GM19035 (cell line): ENCODE measurements around the gene DGKE.
A peak's percentile ranks its signal among the peaks of the same experiment; 100 is the strongest.

Experiments used
- ATAC-seq: cut with Tn5 transposase; IDR thresholded peaks from one replicate; pipeline ENCODE4 v1.9.1; 2021; ENCODE audit not compliant: unreplicated experiment

DGKE gene

DNA sequence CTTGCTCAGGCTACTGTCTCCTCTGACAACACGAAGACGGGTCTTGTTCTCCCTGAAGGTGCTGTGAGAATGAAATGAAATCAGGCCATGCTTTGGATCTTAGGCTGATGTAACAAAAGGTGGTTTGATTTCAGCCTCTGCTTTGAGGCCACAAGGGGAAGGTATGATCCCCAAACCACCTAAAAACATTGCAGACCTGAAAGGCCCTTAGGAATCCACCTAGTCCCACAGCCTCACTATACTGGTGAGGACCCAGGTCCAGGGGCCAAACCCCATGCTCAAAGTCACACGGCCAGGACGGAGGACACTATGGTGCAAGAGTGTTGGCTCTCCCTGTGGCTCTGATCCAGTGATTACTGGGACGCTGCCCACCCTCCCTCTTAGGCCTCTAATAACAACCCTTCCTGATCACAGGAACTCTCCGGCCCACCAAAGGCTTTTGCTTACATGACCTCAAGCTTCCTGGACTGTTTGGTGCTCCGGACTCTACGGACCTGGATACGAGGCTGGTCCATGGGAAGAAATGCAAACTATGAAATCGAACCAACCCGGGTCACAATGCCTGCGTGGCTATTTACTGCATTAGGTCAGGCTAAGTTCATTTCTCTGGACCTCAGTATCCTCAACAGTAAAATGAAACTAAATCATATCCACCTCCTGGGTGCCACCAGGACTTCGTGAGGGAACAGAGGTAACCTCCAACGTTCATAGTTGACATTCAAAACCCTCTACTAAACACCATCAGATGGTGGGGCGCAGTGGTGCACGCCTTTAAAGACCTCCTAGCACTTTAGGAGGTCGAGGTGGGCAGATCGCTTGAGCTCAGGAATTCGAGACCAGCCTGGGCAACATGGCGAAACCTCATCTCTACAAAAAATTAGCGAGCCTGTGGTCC is 78.4 kb downstream of the DGKE start:
- ATAC-seq, result no peak

GRCh38 chr17:56913000-56913311 is 79.0 kb downstream of the DGKE start:
- no peak for ATAC-seq

DNA sequence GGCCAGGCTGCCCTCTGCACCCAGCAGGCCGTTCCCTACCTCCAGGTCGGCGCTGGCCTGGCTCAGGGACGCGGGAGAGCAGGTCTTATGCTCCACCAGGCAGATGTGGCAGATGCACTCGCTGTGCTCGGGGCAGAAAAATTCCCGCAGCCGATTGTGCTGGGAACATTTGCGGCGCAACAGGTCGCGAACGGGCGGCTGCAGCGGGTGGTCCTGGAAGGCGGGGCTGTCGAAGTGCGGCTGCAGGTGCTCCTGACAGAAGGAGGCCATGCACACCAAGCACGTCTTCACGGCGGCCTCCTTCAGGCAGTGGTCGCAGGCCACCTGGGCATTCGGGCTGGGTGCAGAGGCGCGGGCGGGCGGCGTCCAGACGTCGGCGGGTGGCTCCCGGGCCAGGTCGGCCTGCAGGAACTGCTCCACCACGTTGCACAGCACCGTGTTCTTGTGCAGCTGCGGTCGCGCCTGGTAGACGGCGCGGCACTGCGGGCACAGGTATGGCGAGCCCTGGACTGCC is 79.5 kb downstream of the DGKE start:
- peak; percentile 39 for ATAC-seq

DNA sequence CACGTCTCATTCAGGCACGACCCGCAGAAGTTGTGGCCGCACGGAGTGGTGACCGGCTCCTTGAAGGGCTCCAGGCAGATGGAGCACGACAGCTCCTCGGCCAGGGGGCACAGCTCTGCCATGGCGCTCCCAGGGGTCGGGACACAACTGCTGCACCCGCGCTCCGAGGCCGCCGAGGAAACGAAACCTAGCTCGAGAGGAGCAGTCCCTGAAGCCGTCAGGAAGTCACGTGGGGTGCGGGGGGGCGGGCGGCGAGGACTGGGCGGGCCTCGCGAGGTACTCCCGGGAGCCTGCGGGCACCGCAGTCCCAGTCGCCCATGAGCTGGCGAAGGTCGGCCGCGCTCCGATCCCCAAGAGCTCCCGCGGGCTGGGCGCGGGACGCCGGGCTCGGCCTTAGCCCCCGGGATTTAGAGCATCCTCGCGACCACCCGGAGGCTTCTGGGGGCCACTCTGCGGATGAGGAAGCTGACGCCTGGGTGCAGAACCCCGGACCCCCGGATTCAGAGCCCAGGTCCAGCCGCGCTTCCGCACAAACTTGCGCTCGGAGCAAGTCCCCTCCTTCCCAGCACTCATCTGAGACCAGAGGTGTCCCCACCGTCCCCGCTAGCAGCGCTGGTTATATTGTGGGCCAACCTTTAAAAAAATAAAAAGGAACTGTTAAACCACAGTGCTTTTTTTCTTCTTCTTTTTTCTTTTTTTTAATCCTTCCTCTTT is 80.1 kb downstream of the DGKE start, which contains the start of gene TRIM25:
TRIM25 (minus strand) TSS at position 183 of the 714 bp plus-strand sequence; CDS start at position 122, 61 bp downstream.
- ATAC-seq, result peak; percentile 67

DNA sequence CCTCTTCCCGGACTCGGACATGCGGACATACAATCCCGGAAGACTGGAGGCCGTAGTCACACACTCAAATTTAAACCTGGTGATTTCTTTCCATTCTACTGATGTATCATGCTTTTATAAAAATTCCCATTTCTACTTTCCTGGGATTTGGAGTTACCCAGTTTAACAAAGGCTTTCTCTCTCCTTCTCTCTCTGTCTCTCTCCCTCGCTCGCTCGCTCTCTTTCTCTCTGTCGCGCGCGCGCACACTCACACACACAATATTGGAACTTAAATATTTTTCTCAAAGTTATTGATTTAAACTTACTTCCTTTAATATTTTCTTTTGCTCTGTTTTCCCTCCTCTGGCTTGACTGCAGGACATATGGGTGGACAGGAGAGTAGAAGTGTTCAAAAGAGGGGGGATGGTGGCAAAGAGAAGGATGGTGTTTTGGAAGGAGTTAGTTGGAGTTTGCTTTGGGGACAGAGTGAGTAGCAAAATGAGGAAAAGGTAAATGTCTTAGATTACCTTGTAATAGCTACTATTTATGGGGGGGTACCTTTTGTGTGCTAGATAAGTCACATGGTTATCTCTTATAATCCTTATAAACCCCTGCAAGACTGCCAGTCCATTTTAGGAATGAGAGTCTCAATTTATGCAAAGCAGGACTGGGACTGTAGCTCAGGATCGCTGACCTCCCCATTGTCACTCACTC is 80.8 kb downstream of the DGKE start:
- ATAC-seq, result no peak

DNA sequence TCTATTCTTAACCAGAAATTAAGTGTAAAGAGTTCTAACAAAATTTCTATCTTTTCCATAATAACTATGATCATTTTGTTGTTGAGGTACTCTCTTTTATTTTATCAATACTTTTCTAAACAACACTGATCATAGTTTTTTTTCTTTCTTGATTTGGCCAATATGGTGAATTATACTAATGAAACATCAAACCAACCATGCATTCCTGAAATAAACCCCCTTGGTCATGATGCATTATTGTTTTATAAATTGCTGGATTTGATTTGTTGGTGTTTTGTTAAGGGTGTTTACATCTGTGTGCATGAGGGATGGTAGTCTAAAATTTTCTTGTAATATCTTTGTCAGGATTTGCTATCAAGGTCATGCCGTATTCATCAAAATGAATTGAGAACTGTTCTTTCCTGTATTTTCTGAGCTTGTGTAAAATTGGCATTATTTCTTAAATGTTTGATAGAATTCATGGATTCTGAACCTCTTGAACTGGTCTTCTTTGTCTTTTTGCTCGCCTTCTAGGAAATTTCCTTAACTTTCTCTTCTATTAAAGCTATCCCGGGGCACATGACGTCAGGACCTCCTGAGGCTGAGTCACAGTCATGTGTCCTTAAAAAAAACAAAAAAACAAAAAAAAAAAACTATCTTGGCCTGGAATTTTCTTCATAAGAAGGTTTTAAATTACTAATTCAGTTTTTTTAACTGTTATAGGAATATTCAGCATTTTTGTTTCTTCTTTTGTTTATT is 83.8 kb downstream of the DGKE start:
- no peak for ATAC-seq

DNA sequence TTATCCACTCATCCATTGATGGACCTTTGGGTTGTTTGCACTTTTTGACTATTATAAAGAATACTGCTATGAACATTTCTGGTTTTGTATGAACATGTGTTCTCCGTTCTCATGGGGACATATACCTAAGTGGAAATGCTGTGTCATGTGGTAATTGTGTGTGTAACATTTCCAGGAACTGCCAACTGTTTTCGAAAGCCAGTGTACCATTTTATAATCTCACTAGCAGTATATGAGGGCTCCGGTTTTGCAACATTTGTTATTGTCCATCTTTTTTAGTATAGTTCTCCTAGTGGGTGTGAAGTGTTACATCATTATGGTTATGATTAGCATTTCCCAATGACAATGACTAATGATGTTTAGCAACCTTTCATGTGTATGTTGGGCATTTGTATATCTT is 85.0 kb downstream of the DGKE start:
- ATAC-seq, result no peak
